GM20431 (cell line): ENCODE data around the gene MR1.

ENCODE experiments used
- in situ Hi-C: fragments of 300-500 bp; cut with MseI, MboI; formaldehyde crosslinking; loops from one replicate; pipeline ENCODE4 v1.15.0; 2020; ENCODE audit warnings: low sequenced_read_pairs; ENCODE audit not compliant: unreplicated experiment

The MR1 gene

GRCh38 chr1:181103399-181103798 is 69.6 kb downstream of the MR1 start:
- in situ Hi-C loops = no loop called here

GRCh38 chr1:181104042-181104789 is 70.4 kb downstream of the MR1 start:
- in situ Hi-C loops = no loop called here

DNA sequence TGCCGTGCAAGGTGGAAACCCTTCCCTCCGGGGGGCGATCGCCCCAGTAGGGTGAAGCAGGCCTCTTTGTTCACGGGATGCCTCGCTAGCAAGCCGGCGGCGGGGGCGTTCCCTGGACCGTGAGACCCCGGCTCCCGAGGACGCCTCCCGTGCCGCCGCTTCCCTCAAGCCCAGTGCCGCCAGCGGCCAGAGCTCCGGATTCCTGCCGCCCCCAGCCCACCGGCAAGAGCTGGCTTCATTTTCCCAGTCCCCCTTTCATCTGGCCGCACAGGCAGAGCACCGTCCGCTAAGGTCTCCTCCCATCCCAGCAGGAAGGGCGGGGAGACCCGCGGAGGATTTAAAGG is 71.0 kb downstream of the MR1 start:
- in situ Hi-C loops = no loop called here

DNA sequence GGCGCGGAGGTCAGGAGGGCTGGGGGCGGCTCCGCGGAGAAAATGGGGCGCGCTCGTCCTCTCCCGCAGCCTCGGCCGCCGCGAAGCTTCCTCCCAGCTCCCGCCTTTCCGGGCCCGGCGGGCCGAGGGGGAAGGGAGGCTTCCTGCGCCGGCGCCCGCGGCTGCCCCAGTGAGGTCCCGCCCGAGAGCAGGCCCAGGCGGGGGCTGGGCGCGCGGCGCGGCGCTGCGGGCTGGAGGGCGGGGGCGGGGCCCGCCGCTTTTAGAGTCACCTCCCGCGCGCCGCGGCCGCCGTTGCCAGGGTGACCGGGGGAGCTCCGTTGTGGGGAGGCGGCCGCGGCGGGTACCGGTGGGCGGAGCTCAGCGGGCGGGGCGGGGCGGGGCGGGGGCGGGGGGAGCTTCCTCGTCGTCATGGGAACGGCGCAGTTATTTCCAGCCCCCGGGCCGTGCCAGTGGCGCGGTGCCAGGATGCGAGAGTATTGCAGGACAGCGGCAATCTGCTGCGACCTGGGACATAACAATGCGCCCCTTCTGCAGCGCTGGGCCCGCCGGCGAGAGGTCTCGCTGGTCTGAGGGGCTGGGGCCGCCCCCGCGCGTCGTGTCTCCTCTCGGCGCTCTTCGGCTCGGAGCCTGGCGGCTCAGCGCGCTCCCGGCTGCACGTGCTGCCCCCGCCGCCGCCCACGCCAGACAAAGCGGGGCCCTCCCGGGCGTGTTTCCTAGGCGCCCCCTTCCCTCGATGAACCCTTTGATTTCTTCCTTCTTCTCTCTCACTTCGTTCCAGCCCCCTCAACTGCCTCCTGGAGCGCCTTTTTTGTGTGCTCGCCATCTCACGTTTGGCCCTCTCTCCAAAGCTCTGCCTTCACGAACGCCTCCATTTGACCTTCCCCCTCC is 71.6 kb downstream of the MR1 start:
- in situ Hi-C loops = no loop called here

DNA sequence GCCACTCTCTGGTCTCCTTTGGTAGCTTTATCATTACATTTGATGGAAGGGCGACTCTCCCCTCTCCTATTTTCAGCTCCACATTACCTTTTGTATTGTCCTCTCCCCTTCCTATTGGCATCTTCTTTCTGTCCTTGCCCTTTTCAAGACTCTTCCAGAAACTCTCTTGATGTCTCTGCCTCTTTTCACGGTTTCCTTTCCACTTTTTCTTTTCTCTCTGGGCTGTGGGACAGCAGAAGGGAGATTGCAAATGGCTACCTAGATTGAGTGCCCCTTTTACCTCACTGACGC is 72.2 kb downstream of the MR1 start:
- in situ Hi-C loops = no loop called here

GRCh38 chr1:181106479-181106878 is 72.7 kb downstream of the MR1 start:
- in situ Hi-C loops = no loop called here

- in situ Hi-C loops = no loop called here
Observed at GRCh38 chr1:181107711-181108110, 73.9 kb downstream of the MR1 start.

DNA sequence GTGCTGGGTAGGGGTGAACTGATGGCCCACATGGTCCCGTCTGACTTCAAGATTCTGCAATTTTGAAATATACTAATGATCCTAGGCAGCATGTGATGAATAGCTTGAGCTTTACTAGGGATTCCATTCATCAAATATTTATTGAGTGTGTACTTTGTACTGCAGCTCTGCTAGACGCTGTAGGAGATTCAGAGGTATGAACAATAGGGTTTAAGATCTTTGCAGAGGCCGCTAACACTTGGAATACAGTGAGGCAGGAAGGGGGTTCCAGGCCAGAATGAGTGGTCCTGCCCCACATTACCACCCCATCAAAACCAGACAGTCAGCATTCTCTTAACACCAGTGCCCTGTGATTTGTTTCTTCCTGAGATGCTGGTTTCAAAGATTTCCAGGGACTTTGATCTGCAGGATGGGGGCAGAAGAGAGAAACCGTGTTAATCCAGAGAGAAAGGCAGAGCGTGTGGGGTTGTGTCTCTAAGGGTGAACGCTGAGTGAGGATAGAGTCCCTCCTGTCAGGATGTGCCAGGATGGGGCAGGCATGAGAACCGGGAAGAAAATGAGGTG is 74.6 kb downstream of the MR1 start:
- in situ Hi-C loops = no loop called here

GRCh38 chr1:181110013-181110412 is 76.2 kb downstream of the MR1 start:
- in situ Hi-C loops = no loop called here
